Mucosa of rectum (tissue), 2 donors: ENCODE results near the gene SHC3.

Experiments used
- H3K27ac ChIP-seq, 2 donors: one replicate each; pipeline ENCODE4 v1.7.0; 2013; ENCODE audit warnings: inconsistent platforms in 2 of 2, low read depth in 2 of 2, low read length in 2 of 2
- H3K27me3 ChIP-seq, 2 donors: one replicate each; pipeline ENCODE4 v1.7.0; 2013; ENCODE audit warnings: low read length in 2 of 2; ENCODE audit not compliant: control insufficient read depth in 2 of 2, insufficient read depth in 2 of 2
- H3K36me3 ChIP-seq, 2 donors: one replicate each; pipeline ENCODE4 v1.7.0; 2013; ENCODE audit warnings: low read length in 2 of 2; ENCODE audit not compliant: control insufficient read depth in 2 of 2, insufficient read depth in 2 of 2
- H3K4me1 ChIP-seq, 2 donors: one replicate each; pipeline ENCODE4 v1.7.0; 2013; ENCODE audit warnings: low read length in 2 of 2, mild to moderate bottlenecking in 1 of 2; ENCODE audit not compliant: control insufficient read depth in 2 of 2, insufficient read depth in 2 of 2
- H3K4me3 ChIP-seq, 2 donors: one replicate each; pipeline ENCODE4 v1.7.0; 2013; ENCODE audit warnings: low read length in 2 of 2
- H3K9ac ChIP-seq, 2 donors: one replicate each; pipeline ENCODE4 v1.7.0; 2013; ENCODE audit warnings: low read length in 2 of 2, low read depth in 1 of 2, mild to moderate bottlenecking in 1 of 2
- H3K9me3 ChIP-seq, 2 donors: one replicate each; pipeline ENCODE4 v1.7.0; 2013; ENCODE audit warnings: low read length in 2 of 2; ENCODE audit not compliant: control insufficient read depth in 2 of 2
- donor health status: healthy.
- donor health status: Normal muscosa, but diverticular disease.

Gene SHC3

DNA sequence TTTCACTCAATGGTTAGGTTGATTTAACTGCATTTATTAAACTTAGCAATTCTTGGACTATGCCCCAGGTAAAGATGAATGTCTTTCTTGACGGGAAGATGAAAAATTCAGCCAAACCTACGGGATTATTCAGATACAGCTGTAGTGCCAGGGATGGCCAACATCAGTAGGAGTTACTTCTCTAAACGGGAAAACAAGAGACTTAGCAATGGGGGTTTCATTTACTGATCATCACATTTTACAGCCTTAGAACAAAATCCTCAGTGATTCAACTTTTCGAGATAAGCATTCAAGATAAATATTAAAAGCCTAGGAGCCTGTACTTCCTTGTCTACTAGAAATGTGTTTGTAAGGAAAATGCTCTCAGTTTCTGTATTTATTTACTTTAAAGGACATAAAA is 141.3 kb downstream of the SHC3 start:
- Histone ChIP-seq H3K4me3 (no peak overlapping the region), H3K36me3 (no peaks in the 10 kb centered on the region), H3K27me3 (no peaks in the 10 kb centered on the region), H3K27ac (no peak overlapping the region), H3K4me1 (no peaks in the 10 kb centered on the region), H3K9me3 (no peaks in the 10 kb centered on the region), H3K9ac (no peak overlapping the region)

DNA sequence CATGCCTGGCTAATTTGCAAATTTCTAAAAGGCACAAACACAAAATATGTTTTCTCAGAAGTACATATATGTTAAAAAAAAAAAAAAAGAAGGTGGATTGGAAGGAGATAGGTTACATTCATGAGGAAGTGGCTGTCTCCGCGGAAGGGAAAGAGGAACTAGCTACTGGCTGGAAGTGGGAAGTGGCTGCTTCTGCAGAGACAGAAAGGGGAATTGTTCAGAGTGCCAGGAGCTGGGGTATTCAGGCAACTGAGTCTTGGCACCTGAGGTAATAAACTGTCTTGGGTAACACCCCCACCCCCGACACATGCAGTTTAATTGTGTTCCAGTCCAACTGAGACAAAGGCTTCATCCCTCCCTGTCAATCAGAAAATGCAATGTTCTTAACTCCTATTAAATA is 141.7 kb downstream of the SHC3 start:
- H3K4me3 ChIP-seq = no peak overlapping the region
- H3K9ac ChIP-seq = no peak overlapping the region
- no peaks in the 10 kb centered on the region for H3K27me3 ChIP-seq
- H3K27ac ChIP-seq = no peak overlapping the region
- no peaks in the 10 kb centered on the region for H3K36me3 ChIP-seq
- H3K4me1 ChIP-seq = no peaks in the 10 kb centered on the region
- no peaks in the 10 kb centered on the region for H3K9me3 ChIP-seq

DNA sequence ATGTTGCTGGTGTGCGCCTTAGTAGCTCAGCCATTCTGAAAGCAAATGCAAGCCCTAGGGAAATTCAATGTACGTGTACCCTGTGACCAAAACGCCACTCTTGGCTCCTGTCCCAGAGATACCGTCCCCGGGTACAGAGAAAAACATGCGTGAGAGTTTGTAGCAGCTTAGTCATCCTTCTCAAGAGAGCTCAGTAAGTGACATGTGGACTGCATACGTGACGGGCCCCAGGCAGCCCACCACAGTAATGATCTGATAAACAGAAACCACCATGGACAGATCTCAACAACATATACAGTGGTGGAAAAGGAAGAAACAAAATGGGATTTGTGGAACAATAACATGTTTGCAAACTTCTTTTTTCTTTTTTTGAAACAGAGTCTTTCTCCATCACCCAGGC is 142.2 kb downstream of the SHC3 start:
- Histone ChIP-seq H3K9me3 (no peaks in the 10 kb centered on the region), H3K36me3 (no peaks in the 10 kb centered on the region), H3K4me1 (no peaks in the 10 kb centered on the region), H3K27ac (no peak overlapping the region), H3K27me3 (no peaks in the 10 kb centered on the region), H3K9ac (no peak overlapping the region), H3K4me3 (no peak overlapping the region)

DNA sequence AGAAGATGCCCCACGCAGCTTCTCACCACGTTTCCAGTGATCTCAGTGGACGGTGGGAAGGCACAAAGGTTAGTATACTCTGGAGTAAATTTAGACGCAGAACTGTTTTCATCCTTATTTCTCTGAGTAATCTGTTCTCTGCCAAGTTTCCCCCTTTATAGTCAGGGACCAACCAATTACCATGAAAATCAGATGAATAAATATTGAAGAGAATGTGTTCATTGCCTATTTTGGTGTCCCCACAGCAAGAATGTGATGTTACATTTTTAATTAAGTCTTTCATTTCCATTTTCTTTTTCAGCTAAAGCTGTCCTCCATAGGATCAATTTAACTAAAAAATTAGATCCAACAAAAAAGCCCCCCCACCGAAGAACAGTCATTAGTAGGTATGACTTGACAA is 146.0 kb downstream of the SHC3 start:
- H3K27me3 ChIP-seq = no peaks in the 10 kb centered on the region
- no peak overlapping the region for H3K9ac ChIP-seq
- no peaks in the 10 kb centered on the region for H3K9me3 ChIP-seq
- H3K36me3 ChIP-seq = no peaks in the 10 kb centered on the region
- no peaks in the 10 kb centered on the region for H3K4me1 ChIP-seq
- no peak overlapping the region for H3K27ac ChIP-seq
- H3K4me3 ChIP-seq = no peak overlapping the region

DNA sequence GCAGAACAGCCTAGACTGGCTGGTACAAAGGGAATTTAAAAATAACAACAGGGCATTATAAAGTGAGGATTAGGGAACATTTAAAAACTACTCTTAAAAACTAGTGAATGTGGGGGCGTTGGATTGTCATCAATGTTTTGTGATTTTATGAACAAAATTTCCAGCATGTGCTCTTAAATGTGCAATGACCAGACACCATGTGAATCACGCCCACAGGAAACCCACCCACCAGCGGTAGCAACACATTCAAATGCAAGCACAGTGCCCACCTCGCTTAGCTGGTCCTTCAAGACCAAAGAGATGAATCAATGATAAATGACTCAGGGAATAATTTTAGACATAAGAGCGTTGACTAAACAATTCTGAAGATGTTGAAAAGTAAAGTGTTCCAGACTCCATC is 146.4 kb downstream of the SHC3 start:
- Histone ChIP-seq H3K27ac (no peak overlapping the region), H3K36me3 (no peaks in the 10 kb centered on the region), H3K27me3 (no peaks in the 10 kb centered on the region), H3K9ac (no peak overlapping the region), H3K9me3 (no peaks in the 10 kb centered on the region), H3K4me1 (no peaks in the 10 kb centered on the region), H3K4me3 (no peak overlapping the region)

DNA sequence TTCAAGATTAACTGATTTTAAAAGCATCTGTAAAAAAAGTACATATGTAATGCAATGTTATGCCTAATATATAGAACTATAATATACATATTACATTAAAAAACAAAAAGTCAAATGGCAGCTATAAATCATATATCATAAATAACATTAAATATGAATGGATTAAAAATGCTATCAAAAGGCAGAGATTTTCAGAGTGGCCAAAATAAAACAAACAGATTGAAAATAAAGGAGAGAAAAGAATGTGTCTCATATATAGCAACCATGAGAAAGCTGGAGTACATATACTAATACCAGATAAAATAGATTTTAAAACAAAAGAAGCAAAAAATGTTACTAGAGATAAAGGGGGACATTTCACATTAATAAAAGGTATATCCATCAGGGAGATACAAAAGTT is 148.8 kb downstream of the SHC3 start:
- no peaks in the 10 kb centered on the region for H3K9me3 ChIP-seq
- no peaks in the 10 kb centered on the region for H3K36me3 ChIP-seq
- H3K9ac ChIP-seq = no peak overlapping the region
- no peaks in the 10 kb centered on the region for H3K27me3 ChIP-seq
- no peak overlapping the region for H3K27ac ChIP-seq
- H3K4me1 ChIP-seq = no peaks in the 10 kb centered on the region
- H3K4me3 ChIP-seq = no peak overlapping the region

DNA sequence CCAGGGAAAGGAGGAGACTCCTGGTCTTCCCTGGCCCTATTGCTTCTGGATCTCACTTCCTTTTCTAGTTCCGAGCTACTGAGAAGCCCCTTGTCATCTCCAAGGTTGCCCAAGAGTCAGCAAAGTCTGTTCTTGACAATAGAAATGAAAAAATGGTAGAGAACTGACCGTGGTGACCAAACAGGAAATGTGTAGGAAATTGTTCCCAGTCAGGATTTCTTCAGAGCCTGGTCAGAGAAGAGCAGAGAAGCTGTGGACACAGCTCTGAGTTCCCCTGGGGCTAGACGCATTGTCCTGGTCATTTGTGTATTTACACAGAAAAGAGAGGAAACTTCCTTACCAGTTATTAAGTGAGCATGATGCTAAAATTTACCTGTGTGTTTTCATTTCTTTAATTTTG is 151.7 kb downstream of the SHC3 start:
- H3K4me3 ChIP-seq = no peak overlapping the region
- no peaks in the 10 kb centered on the region for H3K9me3 ChIP-seq
- no peaks in the 10 kb centered on the region for H3K27me3 ChIP-seq
- peaks cover 2 to 3% of the 10 kb centered on the region in 2 donors for H3K4me1 ChIP-seq
- H3K27ac ChIP-seq = no peak overlapping the region
- H3K9ac ChIP-seq = no peak overlapping the region
- no peaks in the 10 kb centered on the region for H3K36me3 ChIP-seq

DNA sequence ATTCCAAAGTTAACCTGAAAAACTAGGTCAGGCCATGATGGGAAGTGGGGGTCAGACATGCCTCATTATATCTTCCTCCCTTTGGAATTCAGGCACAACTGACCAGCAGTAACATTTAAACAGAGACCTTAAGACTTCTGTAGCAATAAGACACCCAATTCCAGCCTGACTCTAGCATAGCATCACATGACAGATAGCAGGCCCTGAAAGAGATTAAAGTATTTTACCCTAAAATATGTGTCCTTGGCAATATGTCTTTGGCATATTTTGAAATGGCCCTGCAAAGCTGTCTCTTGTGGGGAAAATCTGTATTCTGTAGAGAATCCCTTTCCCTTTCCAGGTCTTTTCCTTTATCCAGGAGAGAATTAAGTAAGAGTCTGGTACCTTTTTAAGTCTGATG is 153.1 kb downstream of the SHC3 start:
- Histone ChIP-seq H3K27ac (no peak overlapping the region), H3K9me3 (no peaks in the 10 kb centered on the region), H3K36me3 (no peaks in the 10 kb centered on the region), H3K4me1 (peaks cover 3 to 9% of the 10 kb centered on the region in 2 donors), H3K4me3 (no peak overlapping the region), H3K27me3 (no peaks in the 10 kb centered on the region), H3K9ac (no peak overlapping the region)

DNA sequence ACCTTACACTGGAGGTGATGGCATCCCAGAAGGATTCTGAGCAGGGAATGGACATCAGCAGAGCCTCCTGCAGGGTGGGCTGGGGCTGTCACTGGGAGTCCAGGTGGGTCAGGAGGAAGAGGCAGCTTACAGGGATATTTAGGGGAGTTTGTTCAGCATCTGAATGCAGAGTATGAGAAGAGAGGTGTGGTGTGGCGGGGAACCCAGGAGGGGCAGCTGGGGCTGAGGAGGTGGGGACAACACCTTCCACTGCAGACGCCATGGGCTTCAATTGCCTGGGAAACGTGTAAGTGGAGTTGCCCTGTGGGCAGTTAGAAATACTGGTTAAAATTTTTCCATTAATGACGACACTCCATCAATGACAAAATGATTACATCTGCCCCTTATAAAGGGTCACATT is 153.9 kb downstream of the SHC3 start:
- Histone ChIP-seq H3K9ac (no peak overlapping the region), H3K9me3 (no peaks in the 10 kb centered on the region), H3K27ac (no peak overlapping the region), H3K36me3 (no peaks in the 10 kb centered on the region), H3K27me3 (no peaks in the 10 kb centered on the region), H3K4me1 (peaks cover 3 to 9% of the 10 kb centered on the region in 2 donors), H3K4me3 (no peak overlapping the region)

DNA sequence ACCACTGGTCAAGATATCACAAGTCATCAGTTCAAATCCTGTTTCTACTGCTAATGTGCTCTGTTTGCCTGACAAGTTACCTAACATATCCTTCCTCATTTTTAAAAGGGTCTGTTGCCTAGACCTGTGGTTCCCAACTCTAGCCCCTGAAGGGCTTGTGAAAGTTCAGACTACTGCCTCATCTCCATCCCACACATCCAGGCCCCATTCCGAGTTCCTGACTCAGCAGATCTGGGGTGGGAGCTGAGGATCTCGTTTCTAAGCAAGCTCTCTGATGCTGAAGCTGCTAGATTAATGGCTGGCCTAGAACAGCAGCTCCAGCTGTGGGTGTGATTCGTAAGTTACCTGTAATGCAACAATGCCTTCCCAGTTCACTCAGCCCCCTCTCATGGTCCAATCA is 154.9 kb downstream of the SHC3 start:
- H3K36me3 ChIP-seq = no peaks in the 10 kb centered on the region
- H3K4me1 ChIP-seq = peaks cover 3 to 9% of the 10 kb centered on the region in 2 donors

DNA sequence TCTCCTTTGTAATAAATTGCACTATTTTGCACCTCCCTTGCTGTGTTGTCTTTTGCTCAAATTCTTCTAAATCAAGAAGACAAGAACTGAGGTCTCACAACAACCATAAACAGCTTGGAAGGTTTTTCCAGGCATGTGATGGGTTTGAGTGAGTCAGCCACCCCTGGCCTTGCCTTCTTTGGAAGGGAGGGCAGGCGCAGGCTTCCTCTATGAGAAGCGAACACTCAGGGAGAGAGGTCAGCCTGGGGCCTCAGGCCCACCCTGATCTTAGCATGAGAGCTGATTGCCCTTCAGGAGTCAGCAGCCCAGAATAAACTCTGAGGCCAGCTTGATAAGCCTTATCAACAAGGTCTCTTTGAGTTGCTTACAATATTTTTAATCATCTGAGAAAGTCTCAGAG is 155.7 kb downstream of the SHC3 start:
- H3K27me3 ChIP-seq = no peaks in the 10 kb centered on the region
- H3K4me1 ChIP-seq = peaks cover 3 to 9% of the 10 kb centered on the region in 2 donors
- H3K9ac ChIP-seq = no peak overlapping the region
- no peaks in the 10 kb centered on the region for H3K9me3 ChIP-seq
- no peak overlapping the region for H3K4me3 ChIP-seq
- peak overlapping the region; percentile 31 to 39 for H3K27ac ChIP-seq
- H3K36me3 ChIP-seq = no peaks in the 10 kb centered on the region

More for the DNA sequence above, 154.9 kb downstream of the SHC3 start:
- Histone ChIP-seq H3K4me3 (no peak overlapping the region), H3K27ac (peak overlapping the region in 1 of 2 donors; percentile 39), H3K9me3 (no peaks in the 10 kb centered on the region), H3K27me3 (no peaks in the 10 kb centered on the region), H3K9ac (no peak overlapping the region)
